Measurements from ENCODE around the gene RUNX2.
A peak's percentile ranks its signal among the peaks of the same experiment; 100 is the strongest.

The RUNX2 gene

DNA sequence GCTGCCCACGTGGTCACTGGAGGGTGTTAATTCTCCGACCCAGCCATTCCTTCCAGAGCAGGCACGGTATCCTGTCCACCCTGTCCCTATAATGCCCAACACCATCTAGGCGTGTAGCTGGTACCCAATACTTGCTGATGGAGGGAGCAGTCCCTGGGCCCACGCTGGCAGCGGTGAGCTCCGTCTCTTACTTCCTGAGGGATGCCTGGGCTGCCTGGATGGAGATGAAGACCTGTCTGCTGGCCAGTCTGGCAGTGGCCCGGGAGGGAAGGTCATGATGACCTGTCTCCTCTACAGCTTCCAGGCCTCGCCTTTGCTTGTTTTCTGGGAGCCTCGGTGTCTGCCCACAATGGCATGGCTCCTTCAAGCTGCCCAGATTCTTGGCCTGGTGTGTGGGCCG, 347.5 kb downstream of the RUNX2 start:
- Histone ChIP-seq H3K36me3 (ENCODE audit: control insufficient read depth, insufficient read depth, low read length) (no peaks in the 10 kb centered on the region), H3K27me3 (replicated peaks; ENCODE audit: control insufficient read depth, insufficient read depth, low read length) (no peaks in the 10 kb centered on the region), H3K4me3 (replicated peaks; ENCODE audit: low read depth, low read length) (no peak overlapping the region)
- no peak for DNase-seq (ENCODE audit: extremely low read depth, insufficient read length)
- TF ChIP-seq, protein P1, sequence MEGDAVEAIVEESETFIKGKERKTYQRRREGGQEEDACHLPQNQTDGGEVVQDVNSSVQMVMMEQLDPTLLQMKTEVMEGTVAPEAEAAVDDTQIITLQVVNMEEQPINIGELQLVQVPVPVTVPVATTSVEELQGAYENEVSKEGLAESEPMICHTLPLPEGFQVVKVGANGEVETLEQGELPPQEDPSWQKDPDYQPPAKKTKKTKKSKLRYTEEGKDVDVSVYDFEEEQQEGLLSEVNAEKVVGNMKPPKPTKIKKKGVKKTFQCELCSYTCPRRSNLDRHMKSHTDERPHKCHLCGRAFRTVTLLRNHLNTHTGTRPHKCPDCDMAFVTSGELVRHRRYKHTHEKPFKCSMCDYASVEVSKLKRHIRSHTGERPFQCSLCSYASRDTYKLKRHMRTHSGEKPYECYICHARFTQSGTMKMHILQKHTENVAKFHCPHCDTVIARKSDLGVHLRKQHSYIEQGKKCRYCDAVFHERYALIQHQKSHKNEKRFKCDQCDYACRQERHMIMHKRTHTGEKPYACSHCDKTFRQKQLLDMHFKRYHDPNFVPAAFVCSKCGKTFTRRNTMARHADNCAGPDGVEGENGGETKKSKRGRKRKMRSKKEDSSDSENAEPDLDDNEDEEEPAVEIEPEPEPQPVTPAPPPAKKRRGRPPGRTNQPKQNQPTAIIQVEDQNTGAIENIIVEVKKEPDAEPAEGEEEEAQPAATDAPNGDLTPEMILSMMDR (IDR thresholded peaks at IDR 0.05; ENCODE audit: insufficient read depth, low read length, poor library complexity, severe bottlenecking), result no peak

DNA sequence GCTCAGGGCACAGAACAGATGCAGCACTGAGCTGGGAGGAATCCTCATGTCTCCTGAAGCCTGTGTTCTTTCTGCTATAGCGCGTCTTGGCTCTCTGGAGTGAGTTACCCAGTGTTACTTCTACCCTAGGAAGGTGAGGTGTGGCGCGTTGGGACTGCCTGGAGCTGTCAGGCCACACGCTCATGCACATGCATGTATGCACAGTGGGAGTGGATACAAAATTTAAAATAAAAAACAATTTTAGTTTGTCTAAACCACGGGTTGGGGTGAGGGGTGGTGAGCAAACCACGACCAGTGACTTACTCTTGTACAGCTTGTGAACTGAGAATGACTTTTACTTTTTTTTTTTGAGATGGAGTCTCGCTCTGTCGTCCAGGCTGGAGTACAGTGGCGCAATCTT, 348.2 kb downstream of the RUNX2 start:
- Histone ChIP-seq H3K4me3 (replicated peaks; ENCODE audit: low read depth, low read length) (no peak overlapping the region), H3K36me3 (ENCODE audit: control insufficient read depth, insufficient read depth, low read length) (no peaks in the 10 kb centered on the region), H3K27me3 (replicated peaks; ENCODE audit: control insufficient read depth, insufficient read depth, low read length) (no peaks in the 10 kb centered on the region)
- TF ChIP-seq, protein P1 (IDR thresholded peaks at IDR 0.05; ENCODE audit: insufficient read depth, low read length, poor library complexity, severe bottlenecking), result no peak
- DNase-seq (ENCODE audit: extremely low read depth, insufficient read length), result no peak

DNA sequence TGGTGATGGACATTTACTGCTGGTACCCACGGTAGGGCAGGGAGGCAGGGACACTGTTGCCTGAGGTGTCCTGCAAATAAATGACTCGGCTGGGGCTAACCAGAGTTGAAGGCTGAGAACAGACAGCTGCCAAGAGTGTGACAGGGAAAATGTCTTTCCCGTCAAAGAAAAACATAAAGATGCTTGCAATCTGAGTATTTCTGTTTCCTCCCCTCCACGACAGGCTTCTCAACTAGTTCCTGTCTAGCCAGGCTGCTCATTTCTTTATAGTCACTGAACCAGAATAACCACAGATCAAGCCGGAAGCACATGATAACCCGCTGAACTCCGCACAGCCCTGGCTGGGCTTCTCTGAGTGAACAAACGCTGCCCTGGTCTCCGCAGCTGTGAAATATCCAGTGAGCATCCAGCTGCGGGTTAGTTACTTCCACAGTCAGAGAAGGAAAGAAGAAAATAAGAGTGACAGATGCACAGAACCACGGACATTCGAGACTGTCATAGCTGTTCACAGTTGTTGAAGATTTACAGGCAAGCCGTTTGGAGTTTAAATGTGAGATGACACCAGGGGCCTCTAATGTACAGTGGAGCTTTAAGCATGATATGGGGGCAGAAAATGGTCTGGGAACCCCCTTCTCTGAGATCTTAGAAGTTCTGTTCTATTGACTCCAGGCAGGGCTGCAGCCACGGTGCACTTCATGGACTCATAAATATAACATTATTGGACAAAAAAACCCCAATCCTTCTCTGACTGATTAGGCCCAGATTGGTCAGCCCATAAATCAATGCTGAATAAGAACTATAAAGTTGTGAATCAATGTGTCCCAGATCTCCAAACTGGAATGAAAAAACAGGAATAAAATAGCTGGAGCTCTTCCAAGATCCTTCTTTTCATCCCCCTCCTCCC, 349.5 kb downstream of the RUNX2 start:
- Histone ChIP-seq H3K27me3 (replicated peaks; ENCODE audit: control insufficient read depth, insufficient read depth, low read length) (no peaks in the 10 kb centered on the region), H3K36me3 (ENCODE audit: control insufficient read depth, insufficient read depth, low read length) (no peaks in the 10 kb centered on the region), H3K4me3 (replicated peaks; ENCODE audit: low read depth, low read length) (no peak overlapping the region)
- TF ChIP-seq, protein P1 (IDR thresholded peaks at IDR 0.05; ENCODE audit: insufficient read depth, low read length, poor library complexity, severe bottlenecking), result no peak
- peak; percentile 50 for DNase-seq (ENCODE audit: extremely low read depth, insufficient read length)

DNA sequence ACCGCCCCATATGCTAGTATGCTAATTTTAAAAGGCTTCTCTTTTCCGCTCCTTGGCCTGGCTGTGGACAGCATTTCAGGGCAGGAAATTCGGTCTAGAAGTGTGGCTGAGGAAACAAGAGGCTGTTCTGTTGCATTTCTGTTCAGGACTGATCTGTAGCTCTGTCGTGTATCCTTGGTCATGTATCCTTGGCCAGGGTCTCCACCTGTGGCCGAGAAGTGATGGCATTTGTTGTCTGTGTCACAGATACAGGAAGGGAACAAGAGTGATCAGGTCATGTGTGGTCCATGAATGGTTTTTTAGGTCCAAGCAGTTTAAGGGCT, 350.1 kb downstream of the RUNX2 start:
- TF ChIP-seq, protein P1 (IDR thresholded peaks at IDR 0.05; ENCODE audit: insufficient read depth, low read length, poor library complexity, severe bottlenecking), result no peak
- H3K36me3 ChIP-seq (ENCODE audit: control insufficient read depth, insufficient read depth, low read length), result no peaks in the 10 kb centered on the region
- no peak overlapping the region for H3K4me3 ChIP-seq (replicated peaks; ENCODE audit: low read depth, low read length)
- no peaks in the 10 kb centered on the region for H3K27me3 ChIP-seq (replicated peaks; ENCODE audit: control insufficient read depth, insufficient read depth, low read length)
- no peak for DNase-seq (ENCODE audit: extremely low read depth, insufficient read length)

DNA sequence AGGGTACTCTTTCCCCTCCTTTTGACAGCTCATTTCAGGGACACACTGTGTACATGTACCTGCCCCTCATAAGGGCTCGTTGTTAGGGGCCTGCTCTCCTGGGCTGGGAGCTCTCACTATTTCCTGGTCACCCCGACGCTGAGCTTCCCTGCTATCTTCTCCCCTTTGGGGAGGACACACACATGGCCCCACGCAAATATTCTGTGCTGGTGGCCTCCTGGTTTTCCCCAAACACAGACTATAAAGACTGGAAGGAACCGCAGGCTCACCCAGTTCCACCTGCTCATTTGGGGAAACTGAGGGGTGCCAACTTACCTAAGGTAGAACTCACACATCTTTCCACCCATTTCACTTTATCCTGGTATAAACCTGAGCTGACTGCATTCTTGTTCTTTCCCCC, 351.0 kb downstream of the RUNX2 start:
- Histone ChIP-seq H3K4me3 (replicated peaks; ENCODE audit: low read depth, low read length) (no peak overlapping the region), H3K27me3 (replicated peaks; ENCODE audit: control insufficient read depth, insufficient read depth, low read length) (no peaks in the 10 kb centered on the region), H3K36me3 (ENCODE audit: control insufficient read depth, insufficient read depth, low read length) (no peaks in the 10 kb centered on the region)
- no peak for DNase-seq (ENCODE audit: extremely low read depth, insufficient read length)
- TF ChIP-seq, protein P1 (IDR thresholded peaks at IDR 0.05; ENCODE audit: insufficient read depth, low read length, poor library complexity, severe bottlenecking), result no peak
